HS-27A (cell line): ENCODE measurements around the gene KIF16B.
"Not testable (repeated sequence)": the region's sequence is repeated elsewhere in the genome, so short reads cannot be mapped to it uniquely, and the experiment has no call there.

Experiments used
- DNase-seq: peaks from one replicate; pipeline ENCODE4 v3.0.0-alpha.2; 2012; ENCODE audit warnings: low read depth, missing footprints

The KIF16B gene

GRCh38 chr20:16260133-16260532, 313.1 kb downstream of the KIF16B start:
- DNase-seq, result not testable (repeated sequence)

- DNase-seq, result no peak
These were observed 314.5 kb downstream of the KIF16B start for GRCh38 chr20:16258766-16259165.

- DNase-seq, result no peak
These were observed 315.3 kb downstream of the KIF16B start for GRCh38 chr20:16257813-16258430.

- no peak for DNase-seq
These were observed 316.2 kb downstream of the KIF16B start for GRCh38 chr20:16257021-16257420.

DNA sequence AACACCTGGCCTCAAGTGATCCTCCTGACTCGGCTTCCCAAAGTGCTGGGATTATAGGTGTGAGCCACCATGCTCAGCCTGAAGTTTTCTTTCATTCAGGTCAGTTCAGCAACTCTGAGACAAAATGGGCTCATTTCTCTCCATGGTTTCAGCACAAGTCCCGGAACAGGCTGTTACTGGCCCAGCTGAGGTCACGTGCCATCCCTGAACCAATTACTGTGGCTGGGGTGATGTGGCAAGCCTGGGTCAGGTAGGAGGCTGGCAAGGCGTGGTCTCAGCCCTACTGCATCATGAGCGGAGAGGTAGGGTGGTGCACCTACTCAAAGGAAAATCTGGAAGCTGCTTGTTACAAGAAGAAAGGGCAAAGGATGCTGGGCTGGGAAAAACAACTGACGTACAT, 326.4 kb downstream of the KIF16B start:
- no peak for DNase-seq

DNA sequence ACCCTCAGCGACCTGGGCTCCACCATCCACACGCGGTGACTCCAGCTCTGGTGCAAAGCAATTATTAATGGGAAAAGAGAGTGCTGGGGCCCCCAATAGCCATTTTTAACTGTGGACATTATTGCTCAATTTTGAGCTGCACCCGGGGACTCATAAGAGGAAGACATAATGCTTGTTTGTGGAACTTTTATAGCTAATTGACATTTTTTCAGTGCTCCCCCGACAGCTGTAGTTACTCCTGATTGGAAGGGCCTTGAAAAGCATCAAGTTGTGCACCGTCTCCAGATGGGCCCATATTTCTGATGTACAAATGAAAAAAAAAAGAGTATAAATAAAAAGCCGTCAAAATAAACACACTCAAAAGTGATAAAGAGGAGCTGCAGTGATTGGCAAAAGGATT, 327.0 kb downstream of the KIF16B start:
- DNase-seq, result no peak

DNA sequence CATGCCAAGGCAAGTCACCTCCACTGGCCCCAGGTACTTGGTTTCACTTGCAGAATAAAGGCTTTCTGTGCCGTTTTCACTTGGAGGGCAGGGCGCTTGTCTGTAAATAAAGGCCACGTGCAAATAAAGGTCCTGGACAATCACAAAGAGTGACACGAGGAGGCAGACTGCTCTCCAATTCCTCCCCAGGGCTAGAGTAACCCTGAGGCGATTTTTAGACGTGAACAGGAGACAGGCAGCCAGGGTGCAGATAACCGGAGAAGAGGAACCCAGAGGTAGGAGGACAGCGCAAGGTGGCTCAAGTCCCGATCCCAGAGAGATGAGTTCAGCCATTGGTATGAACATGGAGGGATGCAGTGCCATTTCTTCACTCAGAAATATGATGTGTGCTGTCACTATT, 327.4 kb downstream of the KIF16B start:
- DNase-seq, result no peak

GRCh38 chr20:16244892-16245291, 328.4 kb downstream of the KIF16B start:
- no peak for DNase-seq

- no peak for DNase-seq
These were observed 329.8 kb downstream of the KIF16B start for GRCh38 chr20:16243470-16243869.

- DNase-seq, result no peak
These were observed 331.3 kb downstream of the KIF16B start for GRCh38 chr20:16241911-16242310.

GRCh38 chr20:16240355-16240754, 332.9 kb downstream of the KIF16B start:
- DNase-seq, result no peak

DNA sequence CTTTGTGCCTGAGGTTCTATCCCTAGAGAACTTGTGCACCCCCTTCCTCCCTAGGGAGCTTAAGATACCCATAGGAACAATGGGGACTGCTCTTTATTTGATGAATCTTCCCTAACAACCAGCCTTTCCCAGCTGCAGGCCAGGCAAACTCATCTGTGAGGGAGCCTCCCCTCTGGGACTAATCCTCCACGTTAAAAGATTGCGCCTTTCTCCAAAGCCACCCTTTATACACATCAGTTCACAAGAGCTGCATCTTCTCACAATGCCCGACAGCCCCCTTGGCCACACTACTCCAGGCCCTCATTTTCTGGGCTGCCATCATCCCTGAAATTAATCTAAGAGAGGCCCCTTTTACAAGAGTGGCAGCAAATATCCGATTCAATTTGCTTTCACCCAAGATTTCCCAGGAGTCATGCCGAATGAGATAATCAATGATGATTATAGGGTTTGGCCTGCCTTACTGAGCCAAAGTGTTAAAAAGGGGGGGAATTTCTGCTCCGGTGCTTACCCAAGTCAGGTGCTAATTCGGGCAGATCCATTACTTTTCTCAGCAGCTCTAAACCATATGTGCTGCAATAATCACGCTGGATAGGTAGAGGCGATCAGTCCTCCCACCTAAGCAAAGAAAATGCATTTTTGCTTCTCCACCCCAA, 336.5 kb downstream of the KIF16B start:
- no peak for DNase-seq

- no peak for DNase-seq
These were observed 342.8 kb downstream of the KIF16B start for GRCh38 chr20:16230402-16230801.

DNA sequence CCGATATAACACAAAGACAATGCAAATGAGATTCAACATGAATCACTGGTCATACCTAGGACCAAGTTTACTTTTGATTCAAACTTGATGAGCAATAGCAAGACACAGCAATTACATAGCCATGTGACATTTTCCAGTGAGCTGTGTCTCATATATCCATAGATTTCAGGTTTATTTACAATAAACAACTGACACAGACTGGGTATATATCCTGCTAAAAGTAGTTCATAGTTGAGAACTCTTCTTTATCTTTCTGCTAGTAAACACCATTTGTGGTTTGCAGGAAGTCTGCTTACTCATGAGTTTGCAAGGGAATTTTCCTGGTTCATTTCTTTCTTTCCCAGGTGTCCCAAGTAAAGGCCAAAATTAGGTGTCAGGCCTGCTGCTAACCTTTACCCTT, 343.4 kb downstream of the KIF16B start:
- no peak for DNase-seq

DNA sequence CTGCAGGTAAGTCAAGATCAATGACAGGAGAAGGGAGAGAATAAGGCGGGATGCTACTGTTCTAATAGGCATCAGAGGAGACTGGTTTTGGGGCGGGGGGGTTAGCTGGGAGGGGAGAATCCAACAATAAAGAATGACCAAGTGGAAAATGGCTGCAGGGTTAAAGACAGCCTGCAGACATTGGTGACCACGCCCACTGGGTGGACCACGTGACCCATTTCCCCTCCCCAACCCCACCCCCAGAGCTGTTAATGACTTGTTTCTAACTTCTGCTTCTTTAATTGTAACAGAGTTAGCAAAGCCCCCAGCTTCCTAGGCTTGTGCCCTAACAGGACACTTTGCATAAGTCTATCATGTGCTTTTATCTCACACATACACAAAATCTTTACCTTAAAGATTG, 344.5 kb downstream of the KIF16B start:
- DNase-seq, result no peak

GRCh38 chr20:16226961-16227360, 346.3 kb downstream of the KIF16B start:
- not testable (repeated sequence) for DNase-seq

DNA sequence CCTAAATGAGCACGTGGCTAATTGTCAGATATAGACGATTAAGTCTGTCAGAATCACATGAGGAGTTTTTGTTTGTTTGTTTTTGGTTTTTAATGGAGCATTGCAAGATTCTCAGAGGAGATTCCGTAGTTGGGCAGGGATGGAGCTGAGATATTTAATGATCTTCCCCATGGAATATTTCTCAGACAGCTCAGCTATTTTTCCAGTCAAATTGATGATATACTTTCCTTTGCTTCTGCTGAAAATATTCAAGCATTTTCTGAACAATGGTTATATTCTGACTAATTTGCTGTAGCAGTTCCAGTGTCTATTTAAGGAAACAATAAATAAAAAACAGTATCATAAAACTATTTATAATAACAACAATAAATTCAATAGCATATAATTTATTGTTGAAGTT, 348.4 kb downstream of the KIF16B start:
- DNase-seq, result no peak

GRCh38 chr20:16222859-16223411, 350.3 kb downstream of the KIF16B start:
- DNase-seq, result no peak
